ENCODE data around the gene CFAP74.

GRCh38 chr1:1984560-1985070 is 19.0 kb downstream of the CFAP74 start:
- no peak for TF ChIP-seq CTCF (IDR thresholded peaks at IDR 0.05; ENCODE audit: borderline replicate concordance, extremely low read depth, low read length, poor library complexity, severe bottlenecking)
- no peak for TF ChIP-seq EZH2 (IDR thresholded peaks at IDR 0.05; ENCODE audit: borderline replicate concordance, low read depth, low read length, severe bottlenecking)

All from DND-41 (cell line).